ENCODE results near the gene FOXO1.
"Not testable (repeated sequence)": the region's sequence is repeated elsewhere in the genome, so short reads cannot be mapped to it uniquely, and the experiment has no call there.

GRCh38 chr13:40714433-40714832 is 48.0 kb upstream of the FOXO1 start:
- not testable (repeated sequence) for TF ChIP-seq CTCF, POLR2A (IDR thresholded peaks at IDR 0.05)

Measured in esophagus squamous epithelium (tissue), 4 donors.